Sigmoid colon (tissue), 3 donors: Measurements from ENCODE around the gene ERG.

ENCODE experiments used
- POLR2A ChIP-seq, 2 donors: fragments of 450-650 bp; IDR thresholded peaks; one replicate each; pipeline ENCODE4 v1.6.1; 2016; ENCODE audit warnings: antibody characterized with exemption in 2 of 2, mild to moderate bottlenecking in 2 of 2, moderate library complexity in 2 of 2
- TF ChIP-seq, protein P1 (sequence below), 4 experiments: fragments of 450-650 bp in 3 of 4; fragments of 200-600 bp in 1 of 4; IDR thresholded peaks; one replicate each; pipeline ENCODE4 v1.5.1; 2016 to 2019; ENCODE audit warnings: antibody characterized with exemption in 4 of 4, mild to moderate bottlenecking in 3 of 4, moderate library complexity in 2 of 4

DNA sequence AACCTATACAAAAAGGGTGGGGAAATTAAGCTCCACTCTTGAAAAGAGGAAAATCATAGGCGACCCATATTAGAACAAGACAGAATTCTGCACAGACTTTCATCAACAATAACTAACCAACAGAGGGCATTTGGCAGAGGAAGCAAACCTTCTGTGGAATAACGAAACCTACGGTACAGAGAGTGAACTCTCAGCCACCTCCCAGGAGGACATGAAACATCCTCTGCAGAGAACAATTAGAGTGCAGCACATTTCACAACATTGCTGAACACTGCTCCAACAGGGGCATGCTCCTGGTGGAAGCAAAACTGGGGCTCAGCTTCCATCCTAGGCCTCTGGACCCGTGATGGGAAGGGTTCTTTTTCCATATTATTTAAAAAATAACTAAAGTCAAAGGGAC, 130.6 kb downstream of the ERG start:
- TF ChIP-seq, protein P1, sequence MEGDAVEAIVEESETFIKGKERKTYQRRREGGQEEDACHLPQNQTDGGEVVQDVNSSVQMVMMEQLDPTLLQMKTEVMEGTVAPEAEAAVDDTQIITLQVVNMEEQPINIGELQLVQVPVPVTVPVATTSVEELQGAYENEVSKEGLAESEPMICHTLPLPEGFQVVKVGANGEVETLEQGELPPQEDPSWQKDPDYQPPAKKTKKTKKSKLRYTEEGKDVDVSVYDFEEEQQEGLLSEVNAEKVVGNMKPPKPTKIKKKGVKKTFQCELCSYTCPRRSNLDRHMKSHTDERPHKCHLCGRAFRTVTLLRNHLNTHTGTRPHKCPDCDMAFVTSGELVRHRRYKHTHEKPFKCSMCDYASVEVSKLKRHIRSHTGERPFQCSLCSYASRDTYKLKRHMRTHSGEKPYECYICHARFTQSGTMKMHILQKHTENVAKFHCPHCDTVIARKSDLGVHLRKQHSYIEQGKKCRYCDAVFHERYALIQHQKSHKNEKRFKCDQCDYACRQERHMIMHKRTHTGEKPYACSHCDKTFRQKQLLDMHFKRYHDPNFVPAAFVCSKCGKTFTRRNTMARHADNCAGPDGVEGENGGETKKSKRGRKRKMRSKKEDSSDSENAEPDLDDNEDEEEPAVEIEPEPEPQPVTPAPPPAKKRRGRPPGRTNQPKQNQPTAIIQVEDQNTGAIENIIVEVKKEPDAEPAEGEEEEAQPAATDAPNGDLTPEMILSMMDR (IDR thresholded peaks at IDR 0.05), result no peak
- TF ChIP-seq POLR2A (IDR thresholded peaks at IDR 0.05), result no peak
